Heart left ventricle (tissue), 13 donors: Measurements from ENCODE around the gene CDH24.

Experiments
- POLR2A ChIP-seq, 2 donors: fragments of 450-650 bp; IDR thresholded peaks; one replicate each; pipeline ENCODE4 v1.6.1; 2017; ENCODE audit warnings: antibody characterized with exemption in 2 of 2, mild to moderate bottlenecking in 2 of 2, moderate library complexity in 2 of 2
- TF ChIP-seq, protein P1 (sequence below), 12 donors: fragments of 200-600 bp; sonication (generic) in 4 of 12; IDR thresholded peaks; one replicate each; pipeline versions ENCODE4 v1.5.0 to v1.8.0; 2018 to 2022; ENCODE audit warnings: antibody characterized with exemption in 12 of 12, mild to moderate bottlenecking in 5 of 12
- donor health status: ischemic (EF 13 %, LVEDD 7.1; RV severe dilation, severe dysfunction).
- donor health status: DM: no; HTN: yes; CAD: no.
- donor health status: DM: no; HTN: no; CAD: no.
- donor health status: ischemic (EF 25% LVEDD 6.9; RV normal size, moderate dysfunction).
- donor health status: ischemic (EF 25% LVEDD 5.7; RV mildly dilated, moderate dysfunction).
- donor health status: ischemic (EF 35%, LVEDD 5.7; RV mildly dilated, moderate dysfunction).
- donor health status: nonischemic (EF 11% LVEDD 7.7; RV severe dilation, severe dysfunction).
- donor health status: DM: yes; HTN: yes; CAD: no.
- donor health status: PGD.
- donor health status: ischemic (EF 29% LVEDD 5.4; RV normal size, mild dysfunction).
- donor health status: nonischemic (EF 23%, LVEDD 6.1; RV moderate dilation, normal function).

DNA sequence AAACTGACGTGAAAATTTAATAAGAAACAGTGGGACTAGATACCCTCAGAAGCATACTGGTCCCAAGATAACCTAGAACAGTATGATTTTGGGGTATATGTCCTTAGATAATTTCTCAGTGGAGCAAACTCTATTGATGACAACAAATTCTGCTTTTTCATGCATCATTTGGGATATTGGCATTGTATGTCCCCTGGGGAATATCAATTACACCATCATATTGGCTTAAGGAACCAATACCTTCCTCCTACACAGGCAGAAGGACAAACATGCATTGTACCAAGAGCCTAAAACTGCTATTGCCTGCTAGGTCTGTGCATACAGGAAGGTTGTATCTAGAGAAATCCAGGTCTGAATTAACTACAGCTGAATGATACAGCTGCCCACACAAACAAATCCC is 17.6 kb upstream of the CDH24 start:
- TF ChIP-seq, protein P1, sequence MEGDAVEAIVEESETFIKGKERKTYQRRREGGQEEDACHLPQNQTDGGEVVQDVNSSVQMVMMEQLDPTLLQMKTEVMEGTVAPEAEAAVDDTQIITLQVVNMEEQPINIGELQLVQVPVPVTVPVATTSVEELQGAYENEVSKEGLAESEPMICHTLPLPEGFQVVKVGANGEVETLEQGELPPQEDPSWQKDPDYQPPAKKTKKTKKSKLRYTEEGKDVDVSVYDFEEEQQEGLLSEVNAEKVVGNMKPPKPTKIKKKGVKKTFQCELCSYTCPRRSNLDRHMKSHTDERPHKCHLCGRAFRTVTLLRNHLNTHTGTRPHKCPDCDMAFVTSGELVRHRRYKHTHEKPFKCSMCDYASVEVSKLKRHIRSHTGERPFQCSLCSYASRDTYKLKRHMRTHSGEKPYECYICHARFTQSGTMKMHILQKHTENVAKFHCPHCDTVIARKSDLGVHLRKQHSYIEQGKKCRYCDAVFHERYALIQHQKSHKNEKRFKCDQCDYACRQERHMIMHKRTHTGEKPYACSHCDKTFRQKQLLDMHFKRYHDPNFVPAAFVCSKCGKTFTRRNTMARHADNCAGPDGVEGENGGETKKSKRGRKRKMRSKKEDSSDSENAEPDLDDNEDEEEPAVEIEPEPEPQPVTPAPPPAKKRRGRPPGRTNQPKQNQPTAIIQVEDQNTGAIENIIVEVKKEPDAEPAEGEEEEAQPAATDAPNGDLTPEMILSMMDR (IDR thresholded peaks at IDR 0.05): no peak
- no peak for TF ChIP-seq POLR2A (IDR thresholded peaks at IDR 0.05)
